WTC11 (cell line): ENCODE results near the gene CCN6. TPM values are rescaled to one million over a fixed set of nuclear protein-coding genes. Genes with fewer than 3 reads are reported as not detected.

Experiments used
- ATAC-seq: fragments of 200-7000 bp; cut with Tn5 transposase; 2 replicates; pipeline ENCODE4 v1.10.0; 2021; ENCODE audit warnings: mild to moderate bottlenecking, moderate library complexity
- CTCF ChIA-PET: fragments of 300-600 bp; sonication (Branson Sonifier 250); formaldehyde crosslinking; loops from one replicate; lab custom pipeline; 2021; ENCODE audit warnings: antibody characterized with exemption; lab: Charles Lee
- POLR2A ChIA-PET: fragments of 350-600 bp; sonication (Branson Sonifier 250); formaldehyde crosslinking; loops from one replicate; lab custom pipeline; 2021; ENCODE audit warnings: antibody characterized with exemption; lab: Charles Lee
- DNase-seq: peaks from one replicate; pipeline ENCODE4 v3.0.0; 2021; ENCODE audit warnings: low spot score
- H3K27ac Mint-ChIP-seq: 2 replicates; pipeline ENCODE4 v1.8.0; 2021; ENCODE audit warnings: mixed read lengths
- H3K27me3 Mint-ChIP-seq: 2 replicates; pipeline ENCODE4 v1.8.0; 2021; ENCODE audit warnings: low read depth, mild to moderate bottlenecking, moderate library complexity, mixed read lengths
- H3K36me3 Mint-ChIP-seq: 2 replicates; pipeline ENCODE4 v1.8.0; 2021; ENCODE audit warnings: mixed read lengths
- H3K4me1 Mint-ChIP-seq: 2 replicates; pipeline ENCODE4 v1.8.0; 2022; ENCODE audit warnings: mixed read lengths
- H3K4me3 Mint-ChIP-seq: 2 replicates; pipeline ENCODE4 v1.8.0; 2021; ENCODE audit warnings: mild to moderate bottlenecking, moderate library complexity, mixed read lengths
- H3K9me3 Mint-ChIP-seq: 2 replicates; pipeline ENCODE4 v1.8.0; 2021; ENCODE audit warnings: mixed read lengths
- ATF1 ChIP-seq: sonication (generic); formaldehyde crosslinking; IDR thresholded peaks from 2 replicates; pipeline ENCODE4 v1.8.1; 2023; ENCODE audit warnings: mild to moderate bottlenecking, moderate library complexity, missing genetic modification reagents
- CREB1 ChIP-seq: sonication (generic); formaldehyde crosslinking; IDR thresholded peaks from 2 replicates; pipeline ENCODE4 v1.8.0; 2023; ENCODE audit warnings: mild to moderate bottlenecking, missing genetic modification reagents
- FOXK1 ChIP-seq: sonication (generic); formaldehyde crosslinking; IDR thresholded peaks from 2 replicates; pipeline ENCODE4 v1.8.0; 2022; ENCODE audit warnings: mild to moderate bottlenecking, moderate library complexity, missing genetic modification reagents
- FOXP1 ChIP-seq: sonication (generic); formaldehyde crosslinking; IDR thresholded peaks from 2 replicates; pipeline ENCODE4 v1.8.0; 2022; ENCODE audit warnings: missing genetic modification reagents, mild to moderate bottlenecking, moderate library complexity, borderline replicate concordance
- NFATC4 ChIP-seq: fragments of 250-450 bp; sonication (Bioruptor Pico); IDR thresholded peaks from 2 replicates; pipeline ENCODE4 v1.9.0; 2021; ENCODE audit warnings: mild to moderate bottlenecking
- NFYB ChIP-seq: sonication (generic); formaldehyde crosslinking; conservative IDR thresholded peaks from 2 replicates; pipeline ENCODE4 v1.8.0; 2022; ENCODE audit warnings: low read depth, missing genetic modification reagents
- OVOL2 ChIP-seq: fragments of 250-450 bp; sonication (Bioruptor Pico); IDR thresholded peaks from 2 replicates; pipeline ENCODE4 v1.9.0; 2021; ENCODE audit warnings: mild to moderate bottlenecking, borderline replicate concordance
- SOX15 ChIP-seq: fragments of 250-450 bp; sonication (Bioruptor Pico); IDR thresholded peaks from 2 replicates; pipeline ENCODE4 v1.9.0; 2021; ENCODE audit warnings: mild to moderate bottlenecking
- TEAD4 ChIP-seq: sonication (generic); formaldehyde crosslinking; IDR thresholded peaks from 2 replicates; pipeline ENCODE4 v1.8.0; 2022; ENCODE audit warnings: mild to moderate bottlenecking, missing genetic modification reagents
- TP53 ChIP-seq: sonication (generic); formaldehyde crosslinking; IDR thresholded peaks from 2 replicates; pipeline ENCODE4 v1.8.1; 2023; ENCODE audit warnings: mild to moderate bottlenecking, missing genetic modification reagents
- ZNF138 ChIP-seq: sonication (generic); formaldehyde crosslinking; conservative IDR thresholded peaks from 2 replicates; pipeline ENCODE4 v1.8.1; 2022; ENCODE audit warnings: mild to moderate bottlenecking, moderate library complexity, missing genetic modification reagents
- ZNF219 ChIP-seq: sonication (generic); formaldehyde crosslinking; IDR thresholded peaks from 2 replicates; pipeline ENCODE4 v1.8.0; 2023; ENCODE audit warnings: missing genetic modification reagents, mild to moderate bottlenecking, borderline replicate concordance
- ZNF263 ChIP-seq: sonication (generic); formaldehyde crosslinking; IDR thresholded peaks from 2 replicates; pipeline ENCODE4 v1.8.1; 2022; ENCODE audit warnings: low read depth, mild to moderate bottlenecking, moderate library complexity, missing genetic modification reagents
- ZNF396 ChIP-seq: fragments of 250-450 bp; sonication (Bioruptor Pico); IDR thresholded peaks from 2 replicates; pipeline ENCODE4 v1.8.0; 2021; ENCODE audit warnings: mild to moderate bottlenecking, moderate library complexity, borderline replicate concordance
- ZNF671 ChIP-seq: fragments of 250-450 bp; sonication (Bioruptor Pico); IDR thresholded peaks from 2 replicates; pipeline ENCODE4 v1.8.0; 2021; ENCODE audit warnings: mild to moderate bottlenecking
- total RNA-seq: library from RNA; stranded (reverse); gene quantifications from 3 replicates; pipeline ENCODE4 v1.2.3, GENCODE V29; 2021
- TF ChIP-seq, protein P1 (sequence below): sonication (generic); formaldehyde crosslinking; IDR thresholded peaks from 2 replicates; pipeline ENCODE4 v1.8.0; 2022; ENCODE audit warnings: mild to moderate bottlenecking, missing genetic modification reagents
- TF ChIP-seq, protein P2 (sequence below): sonication (generic); formaldehyde crosslinking; IDR thresholded peaks from 2 replicates; pipeline ENCODE4 v1.8.0; 2023; ENCODE audit warnings: mild to moderate bottlenecking, missing genetic modification reagents
- TF ChIP-seq, protein P3 (sequence below): sonication (generic); formaldehyde crosslinking; IDR thresholded peaks from 2 replicates; pipeline ENCODE4 v1.8.1; 2023; ENCODE audit warnings: mild to moderate bottlenecking, missing genetic modification reagents
- TF ChIP-seq, protein P4 (sequence below): fragments of 250-450 bp; sonication (Bioruptor Pico); IDR thresholded peaks from 2 replicates; pipeline ENCODE4 v1.9.0; 2021; ENCODE audit warnings: mild to moderate bottlenecking
- TF ChIP-seq, protein P5 (sequence below): sonication (generic); formaldehyde crosslinking; IDR thresholded peaks from 2 replicates; pipeline ENCODE4 v1.8.1; 2023; ENCODE audit warnings: mild to moderate bottlenecking, missing genetic modification reagents, moderate library complexity

The CCN6 gene
- total RNA-seq, 1 experiment from 2014 or later, result not detected

DNA sequence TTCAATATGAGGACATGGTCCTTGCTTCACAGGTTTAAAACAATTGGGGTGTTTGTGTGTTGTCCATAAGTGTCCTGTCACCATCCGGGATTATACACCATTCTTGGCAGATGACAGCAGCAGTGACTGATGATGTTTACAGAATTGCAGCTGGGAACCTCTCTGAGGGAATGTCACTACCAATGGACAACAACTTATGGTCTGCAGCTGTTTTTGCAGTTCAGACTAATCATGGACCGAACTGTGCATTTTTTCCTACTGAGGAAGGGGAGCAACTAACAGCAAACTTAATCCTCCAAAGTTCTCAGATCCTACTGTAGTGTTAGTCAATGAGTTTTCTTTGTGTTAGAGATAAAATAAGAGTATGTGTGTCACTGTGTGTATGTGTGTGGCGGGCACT is 59.5 kb downstream of the CCN6 start:
- ATAC-seq (no peak), DNase-seq (no peak)
- Mint-ChIP-seq H3K4me1 (peaks cover 3% of the 10 kb centered on the region; the same call in 1 of the 2 replicates), H3K27me3 (no peaks in the 10 kb centered on the region), H3K36me3 (no peaks in the 10 kb centered on the region), H3K9me3 (no peaks in the 10 kb centered on the region), H3K4me3 (no peak overlapping the region), H3K27ac (no peak overlapping the region)
- TF ChIP-seq TP53 (CRISPR knock-in tag), result no peak
- TF ChIP-seq NFYB, result no peak
- no peak for TF ChIP-seq SOX15 (CRISPR knock-in tag)
- POLR2A ChIA-PET, result no interaction called here
- CTCF ChIA-PET, result no interaction called here

DNA sequence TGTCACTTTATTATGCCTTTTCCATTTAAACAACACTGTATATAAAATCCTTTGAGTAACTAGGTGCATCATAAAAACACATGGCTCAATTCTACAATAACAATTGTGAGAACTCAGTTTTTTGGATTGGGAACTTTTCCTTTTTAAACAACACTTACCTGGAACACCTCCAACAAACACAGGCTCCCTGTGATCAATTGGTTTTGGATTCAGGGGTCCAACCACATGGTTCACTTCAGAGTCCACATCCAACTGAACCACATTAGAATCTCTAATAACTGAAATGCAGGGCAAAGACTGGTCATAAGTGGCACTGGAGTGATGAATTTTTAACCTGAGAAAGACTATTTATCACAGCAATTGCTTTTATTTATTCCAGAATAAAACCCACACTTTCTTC is 60.0 kb downstream of the CCN6 start:
- POLR2A ChIA-PET, result no interaction called here
- H3K9me3 Mint-ChIP-seq, result no peaks in the 10 kb centered on the region
- no peak overlapping the region for H3K4me3 Mint-ChIP-seq
- TF ChIP-seq TEAD4 (CRISPR knock-in tag) (no peak), NFATC4 (no peak), ZNF138 (CRISPR knock-in tag) (no peak), ZNF263 (no peak), ZNF219 (CRISPR knock-in tag) (no peak)
- TF ChIP-seq, protein P1, sequence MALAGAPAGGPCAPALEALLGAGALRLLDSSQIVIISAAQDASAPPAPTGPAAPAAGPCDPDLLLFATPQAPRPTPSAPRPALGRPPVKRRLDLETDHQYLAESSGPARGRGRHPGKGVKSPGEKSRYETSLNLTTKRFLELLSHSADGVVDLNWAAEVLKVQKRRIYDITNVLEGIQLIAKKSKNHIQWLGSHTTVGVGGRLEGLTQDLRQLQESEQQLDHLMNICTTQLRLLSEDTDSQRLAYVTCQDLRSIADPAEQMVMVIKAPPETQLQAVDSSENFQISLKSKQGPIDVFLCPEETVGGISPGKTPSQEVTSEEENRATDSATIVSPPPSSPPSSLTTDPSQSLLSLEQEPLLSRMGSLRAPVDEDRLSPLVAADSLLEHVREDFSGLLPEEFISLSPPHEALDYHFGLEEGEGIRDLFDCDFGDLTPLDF (CRISPR knock-in tag), result no peak
- TF ChIP-seq, protein P2, sequence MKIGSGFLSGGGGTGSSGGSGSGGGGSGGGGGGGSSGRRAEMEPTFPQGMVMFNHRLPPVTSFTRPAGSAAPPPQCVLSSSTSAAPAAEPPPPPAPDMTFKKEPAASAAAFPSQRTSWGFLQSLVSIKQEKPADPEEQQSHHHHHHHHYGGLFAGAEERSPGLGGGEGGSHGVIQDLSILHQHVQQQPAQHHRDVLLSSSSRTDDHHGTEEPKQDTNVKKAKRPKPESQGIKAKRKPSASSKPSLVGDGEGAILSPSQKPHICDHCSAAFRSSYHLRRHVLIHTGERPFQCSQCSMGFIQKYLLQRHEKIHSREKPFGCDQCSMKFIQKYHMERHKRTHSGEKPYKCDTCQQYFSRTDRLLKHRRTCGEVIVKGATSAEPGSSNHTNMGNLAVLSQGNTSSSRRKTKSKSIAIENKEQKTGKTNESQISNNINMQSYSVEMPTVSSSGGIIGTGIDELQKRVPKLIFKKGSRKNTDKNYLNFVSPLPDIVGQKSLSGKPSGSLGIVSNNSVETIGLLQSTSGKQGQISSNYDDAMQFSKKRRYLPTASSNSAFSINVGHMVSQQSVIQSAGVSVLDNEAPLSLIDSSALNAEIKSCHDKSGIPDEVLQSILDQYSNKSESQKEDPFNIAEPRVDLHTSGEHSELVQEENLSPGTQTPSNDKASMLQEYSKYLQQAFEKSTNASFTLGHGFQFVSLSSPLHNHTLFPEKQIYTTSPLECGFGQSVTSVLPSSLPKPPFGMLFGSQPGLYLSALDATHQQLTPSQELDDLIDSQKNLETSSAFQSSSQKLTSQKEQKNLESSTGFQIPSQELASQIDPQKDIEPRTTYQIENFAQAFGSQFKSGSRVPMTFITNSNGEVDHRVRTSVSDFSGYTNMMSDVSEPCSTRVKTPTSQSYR (CRISPR knock-in tag), result no peak
- TF ChIP-seq, protein P3, sequence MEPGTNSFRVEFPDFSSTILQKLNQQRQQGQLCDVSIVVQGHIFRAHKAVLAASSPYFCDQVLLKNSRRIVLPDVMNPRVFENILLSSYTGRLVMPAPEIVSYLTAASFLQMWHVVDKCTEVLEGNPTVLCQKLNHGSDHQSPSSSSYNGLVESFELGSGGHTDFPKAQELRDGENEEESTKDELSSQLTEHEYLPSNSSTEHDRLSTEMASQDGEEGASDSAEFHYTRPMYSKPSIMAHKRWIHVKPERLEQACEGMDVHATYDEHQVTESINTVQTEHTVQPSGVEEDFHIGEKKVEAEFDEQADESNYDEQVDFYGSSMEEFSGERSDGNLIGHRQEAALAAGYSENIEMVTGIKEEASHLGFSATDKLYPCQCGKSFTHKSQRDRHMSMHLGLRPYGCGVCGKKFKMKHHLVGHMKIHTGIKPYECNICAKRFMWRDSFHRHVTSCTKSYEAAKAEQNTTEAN (CRISPR knock-in tag), result no peak
- CTCF ChIA-PET, result no interaction called here
- DNase-seq (no peak), ATAC-seq (no peak)
- no peak overlapping the region for H3K27ac Mint-ChIP-seq
- no peaks in the 10 kb centered on the region for H3K27me3 Mint-ChIP-seq
- peaks cover 3% of the 10 kb centered on the region; the same call in 1 of the 2 replicates for H3K4me1 Mint-ChIP-seq
- H3K36me3 Mint-ChIP-seq, result no peaks in the 10 kb centered on the region

DNA sequence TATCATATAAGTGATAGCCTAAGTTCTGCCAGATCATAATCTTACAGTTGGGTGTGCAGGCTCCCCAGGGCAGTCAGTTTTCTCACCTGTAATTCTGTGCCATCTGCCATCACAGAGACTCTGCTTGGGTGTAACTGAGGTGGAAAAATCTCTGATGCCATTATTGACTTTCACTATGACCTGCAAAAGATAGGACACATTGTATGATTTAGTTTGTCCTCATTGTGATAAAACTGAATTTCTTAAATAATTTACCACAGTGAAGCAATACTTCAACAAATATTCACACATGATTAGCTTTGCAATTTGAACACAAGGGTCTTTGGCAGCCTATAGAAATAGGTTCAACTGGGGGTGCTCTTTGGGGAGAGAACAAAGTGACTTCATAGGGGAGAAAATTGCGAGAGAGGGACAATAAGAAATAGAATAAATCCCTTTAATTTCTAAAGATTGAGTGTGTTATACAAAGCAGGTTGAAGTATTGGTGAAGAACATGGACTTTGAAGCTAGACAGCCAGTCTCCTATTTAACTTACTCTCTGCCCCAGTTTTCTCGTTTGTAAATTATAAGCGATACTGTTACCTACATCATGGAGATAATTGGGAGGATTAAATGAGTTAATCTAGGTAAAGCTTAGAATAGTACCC is 60.8 kb downstream of the CCN6 start:
- Mint-ChIP-seq H3K27ac (no peak overlapping the region), H3K4me1 (no peaks in the 10 kb centered on the region), H3K4me3 (no peak overlapping the region), H3K27me3 (no peaks in the 10 kb centered on the region), H3K9me3 (no peaks in the 10 kb centered on the region), H3K36me3 (no peaks in the 10 kb centered on the region)
- ChIA-PET POLR2A (no interaction called here), CTCF (no interaction called here)
- no peak for DNase-seq
- TF ChIP-seq NFATC4 (no peak), FOXK1 (no peak), OVOL2 (CRISPR knock-in tag) (no peak), CREB1 (CRISPR knock-in tag) (no peak), SOX15 (CRISPR knock-in tag) (no peak), ATF1 (no peak), ZNF671 (no peak), ZNF396 (CRISPR knock-in tag) (no peak), FOXP1 (CRISPR knock-in tag) (no peak), ZNF263 (no peak)
- TF ChIP-seq, protein P4, sequence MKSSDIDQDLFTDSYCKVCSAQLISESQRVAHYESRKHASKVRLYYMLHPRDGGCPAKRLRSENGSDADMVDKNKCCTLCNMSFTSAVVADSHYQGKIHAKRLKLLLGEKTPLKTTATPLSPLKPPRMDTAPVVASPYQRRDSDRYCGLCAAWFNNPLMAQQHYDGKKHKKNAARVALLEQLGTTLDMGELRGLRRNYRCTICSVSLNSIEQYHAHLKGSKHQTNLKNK (CRISPR knock-in tag), result no peak
- TF ChIP-seq, protein P5, sequence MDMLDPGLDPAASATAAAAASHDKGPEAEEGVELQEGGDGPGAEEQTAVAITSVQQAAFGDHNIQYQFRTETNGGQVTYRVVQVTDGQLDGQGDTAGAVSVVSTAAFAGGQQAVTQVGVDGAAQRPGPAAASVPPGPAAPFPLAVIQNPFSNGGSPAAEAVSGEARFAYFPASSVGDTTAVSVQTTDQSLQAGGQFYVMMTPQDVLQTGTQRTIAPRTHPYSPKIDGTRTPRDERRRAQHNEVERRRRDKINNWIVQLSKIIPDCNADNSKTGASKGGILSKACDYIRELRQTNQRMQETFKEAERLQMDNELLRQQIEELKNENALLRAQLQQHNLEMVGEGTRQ (CRISPR knock-in tag), result no peak
- TF ChIP-seq, all 79 proteins: peak for 0
- ATAC-seq, result no peak
